ENCODE results near the gene BPIFA1.

The BPIFA1 gene

DNA sequence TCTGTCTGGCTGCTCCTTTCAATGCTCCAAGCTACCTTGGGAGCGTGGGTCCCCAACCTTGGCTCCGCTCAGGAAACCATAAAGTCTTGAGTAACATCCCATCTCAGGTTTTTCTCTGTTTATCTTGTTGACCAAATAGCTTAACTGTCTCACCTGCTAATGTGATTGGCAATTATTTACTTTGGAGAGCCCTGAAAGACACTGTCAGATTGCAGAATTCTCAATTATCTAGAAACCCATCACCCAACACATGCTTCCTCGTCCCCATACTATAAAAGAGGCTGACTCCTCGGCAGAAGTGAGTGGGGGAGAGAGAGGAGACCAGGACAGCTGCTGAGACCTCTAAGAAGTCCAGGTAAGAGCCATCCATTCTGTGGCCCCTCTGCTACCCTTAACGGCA, at the start of gene BPIFA1:
Gene BPIFA1, plus strand, starts transcription at position 301 of the 400 bp plus-strand sequence. CDS start 1,716 bp downstream, outside the sequence.
- no peak for DNase-seq

DNA sequence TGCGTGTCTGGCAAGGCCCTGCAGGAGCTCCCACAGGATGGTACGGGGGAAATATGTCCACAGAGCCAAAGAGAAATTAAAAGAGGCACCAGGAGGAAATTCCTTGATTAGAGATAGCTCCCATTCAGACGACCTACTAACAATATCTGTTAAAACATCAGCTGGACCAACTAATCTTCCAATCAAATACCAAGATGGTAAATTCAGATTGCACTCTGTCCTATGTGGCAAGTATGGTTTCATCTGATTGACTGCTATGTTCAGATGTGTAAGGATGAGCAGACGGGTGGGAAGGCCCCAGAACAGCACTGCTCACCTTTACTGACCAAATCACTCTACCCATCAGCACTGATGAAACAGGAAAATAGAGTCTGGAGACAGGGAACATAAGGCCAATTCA, 48.3 kb upstream of the BPIFA1 start:
- DNase-seq, result no peak

DNA sequence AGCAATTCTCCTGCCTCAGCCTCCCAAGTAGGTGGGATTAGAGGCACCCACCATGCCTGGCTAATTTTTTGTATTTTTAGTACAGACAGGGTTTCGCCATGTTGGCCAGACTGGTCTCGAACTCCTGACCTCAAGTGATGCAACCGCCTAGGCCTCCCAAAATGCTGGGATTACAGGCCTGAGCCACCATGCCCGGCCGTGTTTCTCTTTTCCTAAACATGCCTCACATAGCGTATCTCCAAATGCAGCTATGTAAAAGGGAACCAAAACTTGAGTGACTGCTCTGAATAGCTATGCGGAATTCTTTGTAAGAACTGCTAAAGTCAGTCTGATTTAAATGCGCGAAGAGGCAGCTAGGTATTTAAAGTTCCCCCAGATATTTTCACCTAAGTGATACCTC, 47.4 kb upstream of the BPIFA1 start:
- no peak for DNase-seq

DNA sequence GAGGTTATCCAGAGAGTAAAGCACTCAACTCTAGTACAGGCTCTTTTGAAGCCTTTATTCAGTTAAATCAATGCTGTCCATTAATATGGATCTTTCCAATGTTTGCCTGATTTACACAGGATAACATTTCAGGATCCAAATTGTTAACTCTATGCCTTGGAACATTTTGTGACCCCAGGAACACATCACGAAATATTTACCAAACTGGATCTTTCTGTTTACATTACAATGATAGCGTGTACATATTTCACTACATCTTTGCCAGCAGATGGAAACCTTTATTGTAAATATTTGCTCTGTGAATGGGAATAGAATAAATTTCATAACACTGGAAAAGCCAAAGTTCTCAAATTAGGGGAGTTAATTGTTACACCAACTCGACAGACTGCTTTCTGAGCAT, 44.3 kb upstream of the BPIFA1 start:
- DNase-seq, result no peak

DNA sequence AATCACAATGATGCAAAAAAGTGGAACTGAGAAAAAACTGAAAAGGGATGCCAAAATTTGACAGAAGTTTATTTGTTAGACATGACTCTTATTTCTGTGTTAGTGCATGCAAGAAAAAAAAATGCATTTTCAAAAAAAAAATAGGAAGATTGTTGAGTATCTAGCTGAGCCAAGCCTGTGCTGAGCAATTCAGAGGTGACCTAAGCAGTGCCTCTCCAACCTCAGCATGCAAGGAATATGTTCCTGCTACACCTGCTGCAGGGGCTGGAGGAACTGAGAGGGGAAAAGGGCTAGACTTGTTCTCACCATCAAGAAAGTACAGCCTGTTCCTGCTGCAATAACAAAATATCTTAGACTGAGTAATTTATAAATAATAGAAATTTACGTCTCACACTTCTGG, 43.8 kb upstream of the BPIFA1 start:
- DNase-seq, result no peak

DNA sequence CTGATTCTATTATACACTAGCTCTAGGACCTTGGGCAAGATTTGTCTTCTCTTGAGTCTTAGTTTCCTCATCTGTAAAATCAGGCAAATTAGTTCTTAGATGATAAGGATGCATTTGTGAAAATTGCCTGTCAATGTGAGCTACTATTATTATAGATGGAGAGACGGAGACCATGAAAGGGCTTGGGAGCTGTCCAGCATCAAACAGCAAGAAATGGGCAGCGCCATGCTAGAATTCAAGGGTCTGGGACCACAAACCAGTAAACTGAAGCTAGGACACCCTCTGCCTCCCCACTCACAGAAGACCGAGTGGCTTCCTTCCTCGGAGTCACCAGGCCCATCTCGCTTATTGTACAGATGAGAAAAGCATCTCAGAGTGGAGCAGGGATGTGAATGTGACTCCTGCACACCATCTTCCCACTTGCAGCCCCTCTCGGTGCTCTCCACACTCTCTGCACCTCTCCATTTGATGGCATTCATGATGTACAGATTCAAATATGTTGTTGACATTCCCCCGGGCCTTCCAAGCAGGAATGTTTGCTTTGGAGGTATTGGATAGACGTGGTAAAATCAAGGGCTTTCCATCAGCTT, 42.8 kb upstream of the BPIFA1 start:
- DNase-seq, result no peak

DNA sequence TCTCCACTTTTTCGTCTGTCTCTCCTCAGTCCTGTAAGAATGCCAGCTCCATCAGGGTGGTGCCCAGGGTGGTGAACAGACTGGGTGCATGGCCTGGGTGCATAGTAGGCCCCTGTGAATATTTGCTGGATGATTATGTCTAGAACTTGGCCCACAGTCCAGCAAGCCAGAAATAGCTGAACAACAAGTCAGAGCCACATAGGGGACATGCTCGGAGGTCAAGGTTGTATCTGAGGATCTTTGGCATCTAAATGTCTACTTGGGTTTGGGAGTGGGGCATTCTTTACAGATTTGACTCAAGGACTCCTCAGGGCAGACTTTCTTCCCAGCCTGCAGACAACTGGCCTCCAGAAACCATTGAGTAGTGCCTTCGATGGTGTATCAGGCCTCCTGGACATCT, 36.8 kb upstream of the BPIFA1 start:
- DNase-seq, result no peak

DNA sequence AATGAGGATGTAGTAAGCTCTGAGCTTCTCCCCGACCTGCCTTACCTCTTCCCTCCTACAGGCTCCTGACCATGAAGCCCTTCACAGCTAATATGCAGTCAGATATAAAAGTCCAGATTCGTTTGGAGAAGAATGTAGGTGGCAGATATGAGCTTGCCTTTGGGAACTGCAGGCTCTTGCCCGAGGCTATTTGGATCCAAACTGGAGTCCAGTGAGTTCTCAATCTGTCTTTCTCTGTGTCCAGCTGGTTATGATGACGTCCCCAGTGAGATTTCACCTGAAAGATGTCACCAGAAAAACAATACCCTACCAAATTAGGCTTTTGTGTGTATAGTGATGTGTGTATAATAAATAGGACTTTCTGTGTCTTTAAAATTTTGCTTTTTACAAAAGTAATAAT, 33.3 kb upstream of the BPIFA1 start:
- no peak for DNase-seq

DNA sequence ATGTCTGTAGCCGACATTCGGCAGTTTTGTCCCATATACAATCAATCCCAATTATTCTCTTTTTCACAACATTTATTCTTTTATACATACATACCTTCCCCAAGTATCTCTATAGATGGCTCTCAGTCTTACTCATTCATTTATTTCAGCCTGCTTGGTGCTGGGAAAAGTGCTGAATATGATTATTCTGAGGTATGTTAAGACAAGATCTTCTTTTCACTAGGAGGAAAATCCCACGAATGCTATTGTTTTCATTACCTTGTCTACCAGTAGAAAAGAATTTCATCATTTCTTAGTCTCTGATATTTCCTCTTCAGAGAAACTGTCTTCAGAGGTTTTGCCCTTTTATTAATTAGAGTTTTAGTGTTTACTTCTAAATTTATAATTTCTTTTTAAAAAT, 32.4 kb upstream of the BPIFA1 start:
- DNase-seq, result no peak

DNA sequence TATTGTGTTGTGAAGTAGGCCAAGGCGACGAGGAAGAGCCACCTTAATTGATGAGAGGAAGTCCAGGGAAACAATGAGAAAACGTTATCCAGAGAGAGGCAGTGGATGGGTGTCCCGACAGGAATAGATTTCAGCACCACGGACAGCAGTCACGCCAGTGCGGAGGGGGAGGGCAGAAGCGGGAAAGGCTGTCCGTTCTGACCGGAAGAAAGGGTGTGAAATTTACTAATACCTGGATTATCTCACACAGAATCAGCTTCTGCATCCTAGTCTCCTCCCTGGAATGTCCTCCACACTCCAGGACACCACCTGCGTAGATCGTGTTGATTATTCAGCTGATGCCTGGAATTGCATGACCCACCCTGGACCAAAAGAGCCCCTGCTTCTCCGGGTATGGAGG, 26.0 kb upstream of the BPIFA1 start:
- no peak for DNase-seq

DNA sequence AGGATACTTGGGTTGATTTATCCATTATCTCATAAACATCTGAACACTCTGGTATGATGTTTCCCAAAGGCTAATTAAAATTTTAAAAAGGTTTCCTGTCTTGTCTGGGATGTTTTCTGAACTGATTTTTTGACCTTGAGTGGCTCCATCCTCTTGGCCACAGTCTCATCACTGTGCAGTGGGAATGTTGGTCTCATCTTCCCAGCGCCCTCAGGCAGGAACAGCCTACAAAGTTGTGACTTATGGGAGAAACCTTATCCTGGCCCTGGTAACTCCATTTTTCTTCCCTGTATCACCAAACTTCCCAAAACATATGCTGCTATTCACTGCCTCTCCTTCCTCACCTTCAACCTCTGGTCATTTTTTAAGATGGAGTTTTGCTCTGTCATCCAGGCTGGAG, 25.4 kb upstream of the BPIFA1 start:
- no peak for DNase-seq

DNA sequence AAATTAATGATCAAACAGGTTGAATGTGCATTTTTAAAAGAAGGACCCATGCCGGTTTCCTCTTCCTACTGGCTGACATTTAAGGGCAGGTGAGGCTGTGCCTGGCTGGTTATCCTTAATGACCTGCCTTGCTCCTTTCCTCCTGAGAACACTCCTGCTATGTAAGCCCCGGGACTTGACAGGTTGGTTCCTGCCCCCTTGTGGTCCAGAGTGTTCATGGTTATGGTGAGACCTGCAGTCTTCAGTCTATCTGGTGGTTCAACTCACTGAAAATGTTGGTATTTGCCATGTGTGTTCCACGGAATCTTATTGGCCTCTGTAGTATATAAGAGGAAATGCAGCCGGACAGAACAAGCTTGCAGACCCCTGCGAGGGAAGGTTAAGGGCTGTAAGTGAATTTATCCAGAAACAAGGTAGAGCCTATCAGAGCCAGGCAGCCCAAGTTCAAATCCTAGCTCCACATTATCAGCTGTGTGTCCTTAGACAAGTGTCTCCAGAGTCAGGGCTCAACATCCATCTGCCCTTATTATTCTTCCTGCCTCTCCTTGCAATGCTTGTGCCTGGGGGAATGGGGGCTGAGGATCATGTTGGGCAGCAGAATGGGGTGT, 23.9 kb upstream of the BPIFA1 start:
- peak; percentile 60 for DNase-seq

DNA sequence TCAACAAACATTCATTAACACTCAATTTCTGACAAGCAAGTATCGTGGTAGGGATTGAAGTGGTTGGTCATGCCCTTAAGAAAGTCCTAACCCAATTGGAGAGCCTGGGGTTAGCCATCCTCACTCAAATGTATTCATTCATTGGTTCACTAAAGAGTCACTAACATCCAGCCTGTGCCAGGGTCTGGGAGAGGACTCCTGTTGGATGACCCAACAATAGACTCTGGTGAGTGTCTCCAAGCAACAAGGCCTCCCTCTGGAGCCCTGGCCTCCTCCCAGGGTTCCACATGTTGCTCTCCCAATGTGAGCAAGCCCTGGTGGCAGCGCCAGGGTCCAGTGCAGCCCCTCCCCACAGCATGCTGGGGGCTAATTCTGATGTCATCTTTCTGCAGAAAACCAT, 18.7 kb upstream of the BPIFA1 start, which contains the start of gene BPIFA3:
Gene BPIFA3, plus strand, starts transcription at position 301 of the 400 bp plus-strand sequence. CDS start 185 bp downstream, outside the sequence.
- no peak for DNase-seq

DNA sequence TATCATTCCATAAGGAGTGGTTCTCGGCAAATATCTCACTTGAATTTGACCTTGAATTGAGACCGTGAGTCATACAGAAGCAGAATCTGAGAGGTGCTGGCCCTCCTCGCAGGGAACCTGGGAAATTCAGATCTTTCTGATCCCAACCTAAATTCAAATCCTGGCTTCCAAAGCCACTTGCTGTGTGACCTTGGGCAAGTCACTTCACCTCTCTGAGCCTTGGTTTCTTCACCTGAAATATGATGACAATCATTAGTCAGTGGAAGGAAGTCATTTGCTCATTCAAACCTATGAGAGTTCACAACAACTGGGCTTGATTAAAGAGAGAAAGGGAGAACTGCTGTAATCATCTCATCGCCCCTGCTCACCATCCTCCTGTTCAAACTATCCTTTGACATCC, 11.4 kb upstream of the BPIFA1 start:
- DNase-seq, result no peak

DNA sequence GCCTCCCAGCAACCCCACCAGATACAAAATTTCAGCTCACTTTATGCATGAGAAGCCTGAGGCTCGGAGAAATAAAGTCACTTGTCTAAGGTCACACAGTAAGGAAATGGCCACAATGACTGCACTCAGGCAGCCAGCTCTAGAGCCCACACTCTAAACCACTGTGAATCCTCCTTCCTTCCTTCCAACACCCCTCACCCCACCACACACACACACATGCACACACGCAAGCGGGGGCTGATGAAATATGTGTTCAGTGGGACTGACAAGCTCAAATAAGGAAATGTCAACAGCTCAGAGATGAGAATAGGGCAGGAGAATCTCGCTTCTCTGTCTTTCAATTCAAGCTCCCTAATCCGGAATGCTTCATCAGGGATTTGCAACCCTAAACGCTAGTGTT, 6.0 kb upstream of the BPIFA1 start:
- DNase-seq, result no peak

DNA sequence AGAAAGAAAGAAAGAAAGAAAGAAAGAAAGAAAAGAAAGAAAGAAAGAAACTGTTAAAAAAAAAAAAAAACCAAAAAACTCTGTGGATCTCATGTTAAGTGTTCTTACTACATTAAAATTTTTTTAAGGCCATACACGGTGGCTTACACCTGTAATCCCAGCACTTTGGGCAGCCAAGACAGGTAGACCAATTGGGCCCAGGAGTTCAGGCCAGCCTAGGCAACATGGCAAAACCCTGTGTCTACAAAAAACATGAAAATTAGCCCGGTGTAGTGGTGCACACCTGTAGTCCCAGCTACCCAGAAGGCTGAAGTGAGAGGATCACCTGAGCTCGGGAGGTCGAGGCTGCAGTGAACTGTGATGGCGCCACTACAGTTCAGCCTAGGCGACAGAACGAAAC, 4.6 kb upstream of the BPIFA1 start:
- no peak for DNase-seq

DNA sequence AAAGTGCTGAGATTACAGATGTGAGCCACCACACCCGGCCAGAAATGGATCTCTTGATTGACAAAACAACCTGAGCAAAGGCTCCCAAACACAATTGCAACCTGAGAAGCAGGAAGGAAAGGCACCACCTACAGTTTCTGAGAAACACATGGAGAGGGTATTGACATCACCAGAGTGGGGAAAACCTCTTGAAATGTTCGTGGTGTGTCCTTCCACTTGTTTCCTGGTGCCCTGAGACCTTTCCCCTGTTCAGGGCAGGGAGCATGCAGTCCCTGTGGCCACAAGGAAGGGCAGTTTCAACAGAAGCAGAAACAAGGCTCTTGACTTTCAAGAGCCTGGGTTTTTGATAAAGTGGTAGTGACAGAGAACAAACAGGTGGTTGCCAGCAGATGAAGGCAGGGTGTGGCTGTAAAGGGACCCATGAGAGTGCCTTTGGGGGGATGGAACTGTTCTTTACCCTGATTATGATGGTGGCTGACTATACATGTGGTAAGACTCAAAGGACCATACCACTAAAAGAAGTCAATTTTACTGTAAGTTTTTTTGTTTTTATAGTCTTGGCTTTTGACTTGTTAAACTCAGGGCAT, 3.2 kb upstream of the BPIFA1 start:
- DNase-seq, result no peak

DNA sequence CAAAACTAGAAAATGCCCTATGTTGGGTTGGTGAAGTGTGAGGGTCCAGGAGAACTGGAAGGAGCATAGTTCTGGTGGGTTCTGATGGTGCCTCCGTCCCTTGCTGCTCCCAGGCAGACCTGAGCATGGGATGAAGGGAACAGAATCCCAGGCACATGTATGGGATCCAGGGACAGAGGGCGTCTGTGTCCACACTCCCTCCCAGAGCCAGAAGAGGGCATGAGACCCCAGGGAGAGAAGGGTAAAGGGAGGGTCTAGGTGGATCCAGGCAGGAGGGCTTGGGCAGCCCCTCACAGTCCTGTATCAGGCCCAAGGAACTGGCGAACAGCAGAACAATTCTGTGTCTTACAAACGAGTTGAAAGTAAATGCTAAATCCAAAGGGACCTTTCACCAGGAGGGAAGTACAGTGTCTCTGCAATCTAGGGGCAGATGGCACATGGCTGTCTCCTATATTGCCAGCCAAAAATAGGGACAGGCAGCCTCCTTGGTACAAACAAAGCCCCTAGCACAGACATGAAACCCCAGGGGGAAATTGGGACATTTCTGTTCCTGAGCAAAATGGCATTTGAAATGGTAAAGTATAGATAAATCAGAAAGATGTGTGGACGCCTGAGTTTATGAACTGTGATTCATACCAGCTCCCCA, 2.5 kb upstream of the BPIFA1 start:
- DNase-seq, result no peak

DNA sequence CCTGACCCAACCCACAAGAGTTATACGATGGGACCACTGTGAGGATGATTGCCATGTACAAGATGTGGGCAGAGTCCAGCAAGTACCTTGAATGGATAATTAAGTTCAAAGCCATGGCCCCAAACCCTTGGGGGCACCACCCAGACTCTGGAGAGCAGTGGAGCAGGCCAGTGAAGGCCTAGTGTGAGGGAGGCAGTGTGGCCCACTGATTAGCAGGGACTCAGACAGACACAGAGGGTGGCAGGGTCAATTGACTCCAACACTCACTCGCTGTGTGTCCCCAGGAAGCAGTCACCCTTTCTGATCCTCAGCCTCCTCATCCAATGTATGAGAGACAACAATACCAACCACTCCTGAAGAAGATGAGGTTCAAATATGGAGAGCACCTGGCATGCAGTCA, 1.7 kb upstream of the BPIFA1 start:
- DNase-seq, result no peak

DNA sequence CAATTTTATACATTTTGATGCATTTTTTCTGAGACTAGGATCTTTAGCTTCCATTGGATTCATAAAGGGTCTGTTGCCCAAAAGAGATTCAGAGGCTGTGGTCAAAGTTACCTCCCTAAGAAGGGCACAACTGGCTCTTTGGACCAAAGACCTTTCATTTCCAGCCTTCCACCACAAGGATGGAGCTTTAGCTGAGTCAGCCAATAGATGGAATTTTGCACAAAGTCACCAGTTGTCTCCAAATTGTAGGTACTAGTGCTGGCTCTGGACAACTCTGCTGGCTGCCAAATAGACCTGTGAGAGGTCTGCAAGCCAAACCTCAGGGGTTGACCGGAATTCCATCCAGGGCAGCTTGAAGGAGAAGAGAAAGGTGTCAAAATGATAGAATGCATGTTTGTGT, 555 bp downstream of the BPIFA1 start:
- no peak for DNase-seq

DNA sequence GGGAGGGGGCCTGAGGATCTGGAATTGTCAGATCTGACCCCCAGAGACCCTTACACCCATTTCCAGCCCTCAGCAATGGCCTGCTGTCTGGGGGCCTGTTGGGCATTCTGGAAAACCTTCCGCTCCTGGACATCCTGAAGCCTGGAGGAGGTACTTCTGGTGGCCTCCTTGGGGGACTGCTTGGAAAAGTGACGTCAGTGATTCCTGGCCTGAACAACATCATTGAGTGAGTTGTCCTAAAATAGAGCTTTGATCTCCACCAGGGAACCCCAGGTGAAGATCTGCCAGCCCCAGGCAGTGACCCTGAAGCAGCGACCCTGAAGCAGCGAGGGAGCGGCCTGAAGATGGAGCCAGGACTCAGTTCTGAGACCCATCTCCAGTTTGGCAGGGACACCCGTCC, 2.2 kb downstream of the BPIFA1 start:
- no peak for DNase-seq

DNA sequence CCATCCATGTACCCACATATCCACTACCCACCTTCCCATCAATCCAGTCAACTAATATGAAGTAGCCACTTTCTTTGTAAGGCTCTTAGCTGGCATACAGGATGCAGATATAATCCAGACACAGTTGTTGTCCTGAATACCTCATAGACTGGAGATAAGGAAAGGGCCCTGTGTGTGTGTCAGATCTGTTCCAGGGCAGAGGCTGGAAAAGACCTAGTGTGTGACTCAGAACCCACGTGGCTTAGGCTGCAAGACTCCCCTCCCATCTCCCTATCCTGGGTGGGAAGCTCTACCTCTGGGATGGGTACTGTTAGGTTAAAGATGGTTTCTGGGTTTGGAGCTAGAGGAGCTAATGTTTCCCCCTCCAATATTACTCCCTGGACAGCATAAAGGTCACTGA, 3.6 kb downstream of the BPIFA1 start:
- no peak for DNase-seq

DNA sequence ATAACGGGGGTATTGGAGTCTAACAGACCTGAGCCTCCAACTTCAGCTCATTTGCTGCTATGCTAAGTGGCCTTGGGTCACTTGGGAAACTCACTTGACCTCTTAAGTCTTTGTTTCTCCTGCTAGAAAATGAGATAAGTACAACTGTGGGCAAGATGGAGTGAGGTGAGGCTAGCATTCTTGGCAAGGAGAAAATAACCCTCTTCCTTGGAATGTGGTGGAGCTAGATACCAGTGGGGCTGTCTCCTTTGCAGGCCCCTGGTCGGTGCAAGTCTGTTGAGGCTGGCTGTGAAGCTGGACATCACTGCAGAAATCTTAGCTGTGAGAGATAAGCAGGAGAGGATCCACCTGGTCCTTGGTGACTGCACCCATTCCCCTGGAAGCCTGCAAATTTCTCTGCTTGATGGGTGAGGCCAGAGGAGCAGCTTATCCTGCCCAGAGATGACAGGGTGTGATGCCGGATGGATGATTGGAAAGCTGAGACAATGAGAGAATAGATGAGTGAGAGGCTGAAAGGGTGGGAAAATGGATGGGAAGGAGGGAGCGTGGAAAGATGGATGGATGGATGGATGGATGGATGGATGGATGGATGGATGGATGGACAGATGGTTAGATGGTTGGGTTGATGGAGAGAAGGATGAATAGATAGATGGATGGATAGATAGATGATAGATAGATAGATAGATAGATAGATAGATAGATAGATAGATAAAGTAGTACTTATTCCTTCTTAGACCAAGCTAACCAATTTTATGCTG, 4.4 kb downstream of the BPIFA1 start:
- DNase-seq, result no peak

DNA sequence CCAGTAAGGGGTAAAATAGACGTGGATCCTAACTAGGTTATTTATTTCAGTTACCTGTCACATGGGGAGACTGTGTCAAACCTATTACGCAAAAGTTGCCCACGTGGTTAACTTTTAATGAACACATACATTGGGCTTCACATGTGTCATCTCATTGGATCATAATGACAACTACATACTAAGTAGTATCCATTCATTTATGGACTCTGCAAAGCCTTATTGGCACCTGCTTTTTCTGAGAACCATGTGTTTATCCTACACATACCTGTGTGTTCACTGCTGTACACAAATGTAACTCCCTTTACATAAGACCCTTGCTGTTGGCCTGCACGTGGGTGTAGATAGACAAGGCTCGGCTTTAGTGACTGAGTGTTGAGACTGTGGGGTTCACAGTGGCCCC, 5.1 kb downstream of the BPIFA1 start:
- no peak for DNase-seq

All from COR-L47 (cell line).